Keratinocyte (primary cell): ENCODE measurements around the gene ARTN.

Experiments used
- EZH2 ChIP-seq: IDR thresholded peaks from one replicate; pipeline ENCODE4 v1.6.1; 2012; ENCODE audit warnings: inconsistent platforms, mild to moderate bottlenecking, low read length, moderate library complexity
- TF ChIP-seq, protein P1 (sequence below), 3 experiments: IDR thresholded peaks in 1 of 3; conservative IDR thresholded peaks in 1 of 3; optimal IDR thresholded peaks in 1 of 3; 2 replicates in 2 of 3; 3 replicates in 1 of 3; pipeline versions ENCODE3 to v1.5.1; 2011; ENCODE audit warnings: low read length in 3 of 3, mild to moderate bottlenecking in 3 of 3, moderate library complexity in 2 of 3, control low read depth in 1 of 3, inconsistent platforms in 1 of 3; ENCODE audit not compliant: insufficient read depth in 2 of 3; ENCODE audit errors: extremely low read depth in 1 of 3

DNA sequence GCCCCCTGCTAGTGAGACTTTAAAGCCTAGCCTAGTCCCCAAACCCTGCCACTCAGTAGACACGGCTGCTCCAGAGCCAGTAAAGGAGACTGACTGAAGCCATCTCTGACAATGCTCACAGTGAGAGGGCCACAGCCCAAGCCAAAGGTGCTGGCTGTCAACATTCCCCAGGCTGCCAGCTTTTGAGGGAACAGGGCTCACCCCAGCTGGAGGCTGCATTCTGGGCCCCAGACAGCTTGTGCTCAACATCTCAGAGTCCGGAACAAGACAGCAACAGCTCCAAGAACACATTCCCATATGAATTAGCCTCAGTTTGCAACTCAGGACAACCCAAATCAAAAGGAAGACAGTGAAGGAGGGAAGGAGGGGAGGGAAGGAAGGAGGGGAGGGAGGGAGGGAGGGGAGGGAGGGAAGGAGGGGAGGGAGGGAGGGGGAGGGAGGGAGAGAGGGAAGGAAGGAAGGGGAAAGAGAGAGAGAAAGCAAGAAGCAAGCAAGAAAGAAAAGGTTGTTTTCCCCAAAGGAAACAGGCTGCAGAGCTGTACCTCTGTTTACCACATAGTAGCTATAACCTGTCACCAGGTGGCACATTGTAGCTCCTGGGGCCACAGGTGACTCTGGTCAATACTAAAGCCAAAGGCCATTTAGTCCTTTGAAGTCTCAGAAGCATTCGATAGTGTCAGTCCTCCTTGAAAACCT lies 5.4 kb downstream of the ARTN start:
- no peak for TF ChIP-seq EZH2
- TF ChIP-seq, protein P1, sequence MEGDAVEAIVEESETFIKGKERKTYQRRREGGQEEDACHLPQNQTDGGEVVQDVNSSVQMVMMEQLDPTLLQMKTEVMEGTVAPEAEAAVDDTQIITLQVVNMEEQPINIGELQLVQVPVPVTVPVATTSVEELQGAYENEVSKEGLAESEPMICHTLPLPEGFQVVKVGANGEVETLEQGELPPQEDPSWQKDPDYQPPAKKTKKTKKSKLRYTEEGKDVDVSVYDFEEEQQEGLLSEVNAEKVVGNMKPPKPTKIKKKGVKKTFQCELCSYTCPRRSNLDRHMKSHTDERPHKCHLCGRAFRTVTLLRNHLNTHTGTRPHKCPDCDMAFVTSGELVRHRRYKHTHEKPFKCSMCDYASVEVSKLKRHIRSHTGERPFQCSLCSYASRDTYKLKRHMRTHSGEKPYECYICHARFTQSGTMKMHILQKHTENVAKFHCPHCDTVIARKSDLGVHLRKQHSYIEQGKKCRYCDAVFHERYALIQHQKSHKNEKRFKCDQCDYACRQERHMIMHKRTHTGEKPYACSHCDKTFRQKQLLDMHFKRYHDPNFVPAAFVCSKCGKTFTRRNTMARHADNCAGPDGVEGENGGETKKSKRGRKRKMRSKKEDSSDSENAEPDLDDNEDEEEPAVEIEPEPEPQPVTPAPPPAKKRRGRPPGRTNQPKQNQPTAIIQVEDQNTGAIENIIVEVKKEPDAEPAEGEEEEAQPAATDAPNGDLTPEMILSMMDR (optimal IDR thresholded peaks at IDR 0.05 in 1 of 3, IDR thresholded peaks at IDR 0.05 in 1 of 3, conservative IDR thresholded peaks at IDR 0.05 in 1 of 3; ENCODE audit: extremely low read depth in 1 of 3, insufficient read depth in 2 of 3, low read length in 3 of 3) = no peak
